ENCODE measurements around the gene CORO2B.

CORO2B gene

GRCh38 chr15:68578980-68579935 is at the start of gene CORO2B:
Gene CORO2B, plus strand, starts transcription at chr15:68578993. Its CDS starts 270 bp downstream, at chr15:68579263.
- DNase-seq (ENCODE audit: low read depth) = no peak

GRCh38 chr15:68531387-68532179 is 47.2 kb upstream of the CORO2B start:
- DNase-seq (ENCODE audit: low read depth) = no peak

GRCh38 chr15:68536331-68537095 is 42.3 kb upstream of the CORO2B start:
- DNase-seq (ENCODE audit: low read depth) = no peak

- no peak for DNase-seq (ENCODE audit: low read depth)
These were observed 41.7 kb upstream of the CORO2B start for GRCh38 chr15:68537097-68537496.

- no peak for DNase-seq (ENCODE audit: low read depth)
These were observed 41.3 kb upstream of the CORO2B start for GRCh38 chr15:68537506-68537905.

GRCh38 chr15:68538311-68538710 is 40.5 kb upstream of the CORO2B start:
- DNase-seq (ENCODE audit: low read depth) = no peak

- no peak for DNase-seq (ENCODE audit: low read depth)
These were observed 37.0 kb upstream of the CORO2B start for GRCh38 chr15:68541743-68542142.

GRCh38 chr15:68542348-68542747 is 36.4 kb upstream of the CORO2B start:
- no peak for DNase-seq (ENCODE audit: low read depth)

- no peak for DNase-seq (ENCODE audit: low read depth)
These were observed 36.0 kb upstream of the CORO2B start for GRCh38 chr15:68542771-68543164.

- DNase-seq (ENCODE audit: low read depth) = no peak
These were observed 35.4 kb upstream of the CORO2B start for GRCh38 chr15:68543165-68544008.

GRCh38 chr15:68546318-68546717 is 32.5 kb upstream of the CORO2B start:
- no peak for DNase-seq (ENCODE audit: low read depth)

- DNase-seq (ENCODE audit: low read depth) = no peak
These were observed 30.4 kb upstream of the CORO2B start for GRCh38 chr15:68548364-68548763.

GRCh38 chr15:68550004-68550403 is 28.8 kb upstream of the CORO2B start:
- DNase-seq (ENCODE audit: low read depth) = no peak

- DNase-seq (ENCODE audit: low read depth) = peak; percentile 70
These were observed 28.1 kb upstream of the CORO2B start for GRCh38 chr15:68550498-68551295.

- DNase-seq (ENCODE audit: low read depth) = no peak
These were observed 27.5 kb upstream of the CORO2B start for GRCh38 chr15:68551296-68551635.

- DNase-seq (ENCODE audit: low read depth) = no peak
These were observed 26.4 kb upstream of the CORO2B start for GRCh38 chr15:68552344-68552743.

- no peak for DNase-seq (ENCODE audit: low read depth)
These were observed 26.0 kb upstream of the CORO2B start for GRCh38 chr15:68552773-68553172.

GRCh38 chr15:68553314-68553993 is 25.3 kb upstream of the CORO2B start:
- no peak for DNase-seq (ENCODE audit: low read depth)

- DNase-seq (ENCODE audit: low read depth) = peak; percentile 59
These were observed 24.6 kb upstream of the CORO2B start for GRCh38 chr15:68553994-68554720.

All from activated T-cell treated with anti-CD3 and anti-CD28 coated beads for 1 hour (primary cell).